Globus pallidus (tissue), 1 donor: ENCODE data around the gene WDR91.
"Not testable (repeated sequence)": the region's sequence is repeated elsewhere in the genome, so short reads cannot be mapped to it uniquely, and the experiment has no call there.

Experiments used
- DNase-seq: peaks from one replicate; pipeline ENCODE4 v3.0.0-alpha.2; 2015; ENCODE audit warnings: low spot score

WDR91 gene

DNA sequence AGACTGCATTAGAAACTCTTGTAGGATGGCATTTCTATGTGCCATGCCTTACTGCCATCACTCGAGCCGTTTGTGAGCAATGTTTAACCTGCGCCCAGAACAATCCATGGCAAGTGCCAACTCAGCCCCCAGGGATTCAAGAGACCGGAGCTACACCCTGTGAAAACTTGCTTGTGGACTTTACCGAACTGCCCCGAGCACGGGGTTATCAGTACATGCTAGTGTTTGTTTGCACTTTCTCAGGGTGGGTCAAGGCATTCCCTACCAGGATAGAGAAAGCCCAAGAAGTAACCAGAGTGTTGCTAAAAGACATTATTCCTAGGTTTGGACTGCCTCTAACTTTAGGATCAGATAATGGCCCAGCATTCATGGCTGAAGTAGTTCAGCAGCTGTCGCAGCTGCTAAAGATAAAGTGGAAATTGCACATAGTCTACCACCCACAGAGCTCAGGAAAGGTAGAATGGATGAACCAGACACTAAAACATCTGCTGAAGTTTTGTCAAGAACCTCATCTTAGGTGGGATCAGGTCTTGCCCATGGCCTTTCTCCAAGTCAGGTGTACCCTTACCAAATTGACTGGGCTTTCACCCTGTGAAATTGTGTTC, 31.9 kb downstream of the WDR91 start:
- no peak for DNase-seq

DNA sequence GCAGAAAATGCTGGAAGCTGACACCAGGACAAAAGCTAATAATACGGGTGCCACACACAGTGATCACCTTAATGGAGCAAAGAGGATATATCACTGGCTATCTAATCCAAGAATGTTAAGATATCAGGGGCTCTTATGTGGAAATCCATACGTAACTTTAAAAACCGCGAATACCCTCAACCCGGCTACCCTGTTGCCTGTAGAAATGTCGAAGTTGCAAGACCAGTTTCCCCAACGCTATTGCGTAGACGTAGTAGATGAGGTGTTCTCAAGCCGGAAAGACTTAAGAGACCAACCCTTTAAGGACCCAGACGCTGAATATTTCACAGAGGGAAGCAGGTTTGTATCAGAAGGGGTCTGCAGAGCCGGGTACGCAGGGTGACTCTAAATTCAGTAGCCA, 33.0 kb downstream of the WDR91 start:
- no peak for DNase-seq

DNA sequence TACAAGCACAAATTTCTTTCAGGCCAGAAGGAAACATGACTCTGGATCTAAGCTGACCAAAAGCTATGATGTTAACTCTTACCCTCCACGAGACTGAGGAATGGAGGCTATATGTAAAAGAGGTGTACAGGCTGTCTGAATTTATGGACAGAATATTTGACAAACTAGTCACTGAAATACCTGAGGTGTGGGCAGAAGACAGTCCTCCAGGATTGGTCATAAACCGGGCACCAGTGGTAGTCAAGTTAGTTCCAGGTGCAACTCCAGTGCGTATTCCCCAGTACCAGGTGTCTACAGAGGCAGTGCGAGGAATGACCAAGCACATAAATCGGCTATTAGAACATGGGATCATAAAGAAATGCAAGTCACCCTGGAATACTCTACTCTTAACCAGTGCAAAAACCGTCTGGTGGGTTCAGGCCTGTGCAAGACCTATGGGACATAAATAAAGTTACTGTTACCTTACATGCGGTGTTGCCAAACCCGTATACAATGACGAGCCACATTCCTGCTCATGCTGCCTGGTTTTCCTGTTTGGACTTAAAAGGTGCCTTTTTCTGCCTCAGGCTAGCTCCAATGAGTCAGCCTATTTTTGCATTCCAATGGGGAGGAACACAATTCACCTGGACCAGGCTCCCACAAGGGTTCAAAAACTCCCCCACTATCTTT, 34.2 kb downstream of the WDR91 start:
- DNase-seq = no peak

DNA sequence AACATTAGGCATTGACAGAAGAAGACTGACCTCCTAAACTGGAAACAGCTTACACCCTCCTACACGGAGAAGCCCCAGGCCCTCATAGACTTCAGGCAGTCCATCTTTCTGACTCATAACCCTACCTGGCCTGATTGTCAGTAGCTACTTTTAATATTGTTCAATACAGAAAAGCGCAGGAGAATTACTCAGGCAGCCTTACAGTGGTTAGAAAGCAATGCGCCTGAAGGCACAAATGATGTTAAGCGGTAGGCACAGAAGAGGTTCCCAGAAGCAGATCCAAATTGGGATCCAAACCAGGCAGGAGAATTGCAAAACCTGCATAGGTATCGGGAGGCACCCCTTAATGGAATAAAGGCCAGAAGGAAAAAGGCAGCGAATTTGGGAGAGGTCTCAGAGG, 35.4 kb downstream of the WDR91 start:
- no peak for DNase-seq

DNA sequence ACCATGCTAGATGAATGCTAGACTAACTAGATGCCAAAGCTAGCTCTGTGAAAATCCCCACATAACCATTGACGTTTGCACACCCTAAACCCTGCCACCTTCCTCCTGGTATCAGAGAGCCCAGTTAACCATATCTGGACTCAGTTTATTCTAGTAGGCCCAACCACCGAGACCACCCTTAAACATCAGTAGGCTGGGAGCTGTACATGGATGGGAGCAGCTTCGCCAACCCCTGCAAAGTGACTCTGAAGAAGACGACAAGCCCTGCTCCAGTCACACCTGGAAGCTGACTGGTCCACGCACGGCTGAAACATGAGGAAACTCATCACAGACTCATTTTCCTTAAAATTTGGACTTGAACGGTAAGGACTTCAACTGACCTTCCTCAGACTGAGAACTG, 36.4 kb downstream of the WDR91 start:
- DNase-seq = no peak

DNA sequence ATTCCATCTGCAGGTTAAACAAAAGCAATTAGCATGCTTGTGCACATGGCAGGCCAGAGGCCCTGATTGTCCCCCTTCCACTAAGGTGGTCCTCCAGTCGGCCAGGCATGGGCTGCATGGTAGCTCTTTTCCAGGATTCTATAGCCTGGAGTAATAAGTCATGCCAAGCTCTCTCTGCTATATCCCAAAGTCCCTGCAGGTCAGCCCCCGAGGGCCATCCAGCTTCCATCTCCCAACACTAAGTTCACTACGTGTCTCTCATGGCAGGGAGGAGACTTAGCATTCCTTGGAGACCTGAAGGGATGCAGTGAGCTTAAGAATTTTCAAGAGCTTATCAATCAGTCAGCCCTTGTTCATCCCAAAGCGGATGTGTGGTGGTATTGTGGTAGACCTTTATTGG, 37.4 kb downstream of the WDR91 start:
- not testable (repeated sequence) for DNase-seq

DNA sequence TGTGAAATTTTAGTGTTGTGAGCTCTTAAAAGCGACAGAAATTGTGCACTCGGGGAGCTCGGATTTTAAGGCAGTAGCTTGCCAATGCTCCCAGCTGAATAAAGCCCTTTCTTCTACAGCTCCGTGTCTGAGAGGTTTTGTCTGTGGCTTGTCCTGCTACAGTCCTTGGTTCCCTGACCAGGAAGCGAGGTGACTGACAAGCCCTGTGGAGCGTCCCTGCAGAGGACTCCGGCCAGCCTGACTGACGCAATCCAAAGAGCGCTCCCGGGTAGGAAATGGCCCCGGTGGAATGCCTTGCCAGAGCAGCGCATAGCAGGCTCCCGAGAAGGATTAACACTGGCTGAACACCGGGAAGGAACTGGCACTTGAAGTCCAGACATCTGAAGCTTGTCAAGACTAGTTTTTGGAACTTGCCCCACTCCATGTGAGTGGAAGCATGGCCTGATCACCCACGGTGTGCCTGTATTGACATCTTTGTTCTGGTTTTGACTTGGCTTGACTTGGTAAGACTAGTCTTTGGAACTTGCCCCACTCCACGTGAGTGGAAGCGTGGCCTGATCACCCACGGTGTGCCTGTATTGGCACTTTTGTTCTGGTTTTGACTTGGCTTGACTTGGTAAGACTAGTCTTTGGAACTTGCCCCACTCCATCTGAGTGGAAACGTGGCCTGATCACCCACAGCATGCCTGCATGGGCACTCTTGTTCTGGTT, 39.6 kb downstream of the WDR91 start:
- DNase-seq = peak; percentile 78

DNA sequence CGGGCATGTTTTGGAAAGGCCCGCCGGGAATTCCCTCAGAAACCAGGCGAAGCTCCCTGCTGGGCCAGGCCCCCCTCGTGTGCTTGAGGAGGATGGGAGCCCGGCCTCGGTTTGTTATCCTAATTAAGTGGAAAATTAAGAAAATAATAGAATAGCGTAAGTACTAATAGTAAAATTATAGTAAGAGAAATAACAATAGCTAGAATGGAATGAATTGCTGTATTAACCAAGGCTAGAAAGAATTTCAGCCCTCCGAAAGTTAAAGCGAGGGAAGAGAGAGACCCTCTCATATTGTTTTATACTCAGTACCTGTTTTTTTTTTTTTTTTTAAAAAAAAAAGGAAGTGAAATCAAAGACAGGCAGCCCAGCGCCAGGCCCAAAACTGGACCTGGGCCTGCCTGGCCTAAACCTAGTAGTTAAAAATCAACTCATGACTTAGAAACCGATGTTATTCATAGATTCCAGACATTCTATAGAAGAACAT, 40.3 kb downstream of the WDR91 start:
- not testable (repeated sequence) for DNase-seq

DNA sequence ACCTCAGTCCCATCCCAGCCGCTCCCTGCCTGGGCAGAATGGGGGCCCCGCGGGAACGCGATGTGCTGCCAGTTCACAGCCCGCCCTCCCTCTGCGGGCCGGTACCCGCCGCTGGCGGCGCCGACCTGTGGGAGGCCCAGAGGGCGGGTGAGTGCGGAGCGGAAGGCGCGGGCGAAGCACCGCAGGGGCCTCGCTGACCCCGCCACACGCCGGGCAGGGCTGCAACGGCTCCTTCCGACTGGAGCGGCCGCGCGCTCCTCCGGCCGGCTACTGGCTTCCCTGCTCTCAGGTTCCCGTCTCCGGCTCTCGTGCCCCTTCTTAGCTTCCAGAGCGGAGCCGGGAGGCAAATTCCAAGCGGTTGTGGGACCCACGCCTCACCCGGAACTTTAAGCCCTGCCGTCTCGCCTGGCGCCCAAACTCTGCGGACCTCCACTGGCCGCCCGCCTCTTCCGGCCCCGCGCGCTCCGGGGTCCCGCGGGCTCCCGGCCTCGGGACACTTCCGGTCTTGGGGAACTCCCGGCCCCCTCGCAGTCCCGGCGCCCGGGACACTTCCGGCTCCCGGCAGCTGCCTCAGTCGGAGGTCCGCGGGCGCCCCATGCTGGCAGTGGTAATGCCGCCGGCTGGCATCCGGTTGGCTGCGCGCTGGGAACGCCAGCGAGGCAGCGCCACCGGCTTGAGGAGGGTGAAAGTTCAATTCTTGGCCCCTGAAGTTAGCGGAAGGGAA, 40.9 kb downstream of the WDR91 start, which contains the start of gene CYREN:
TSS of gene CYREN (minus strand) at position 434 of the 724 bp plus-strand sequence. CDS start 1,785 bp downstream, outside the sequence.
- DNase-seq = peak; percentile 95

DNA sequence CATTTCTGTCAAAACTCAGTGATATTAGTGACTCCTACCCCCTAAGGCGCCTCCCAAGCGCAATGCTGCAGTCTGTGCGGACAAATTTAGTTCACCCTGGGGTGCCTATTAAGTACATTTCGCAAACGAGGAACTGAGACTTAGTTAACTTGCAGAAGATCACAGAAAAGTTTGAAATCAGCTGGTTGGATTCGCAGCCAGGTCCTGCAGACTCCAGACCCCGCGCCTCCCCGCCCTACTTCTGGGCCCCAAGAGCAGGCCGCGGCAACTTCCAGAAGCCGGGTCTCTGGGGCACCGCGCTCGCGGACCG, 41.4 kb downstream of the WDR91 start:
- DNase-seq = no peak

DNA sequence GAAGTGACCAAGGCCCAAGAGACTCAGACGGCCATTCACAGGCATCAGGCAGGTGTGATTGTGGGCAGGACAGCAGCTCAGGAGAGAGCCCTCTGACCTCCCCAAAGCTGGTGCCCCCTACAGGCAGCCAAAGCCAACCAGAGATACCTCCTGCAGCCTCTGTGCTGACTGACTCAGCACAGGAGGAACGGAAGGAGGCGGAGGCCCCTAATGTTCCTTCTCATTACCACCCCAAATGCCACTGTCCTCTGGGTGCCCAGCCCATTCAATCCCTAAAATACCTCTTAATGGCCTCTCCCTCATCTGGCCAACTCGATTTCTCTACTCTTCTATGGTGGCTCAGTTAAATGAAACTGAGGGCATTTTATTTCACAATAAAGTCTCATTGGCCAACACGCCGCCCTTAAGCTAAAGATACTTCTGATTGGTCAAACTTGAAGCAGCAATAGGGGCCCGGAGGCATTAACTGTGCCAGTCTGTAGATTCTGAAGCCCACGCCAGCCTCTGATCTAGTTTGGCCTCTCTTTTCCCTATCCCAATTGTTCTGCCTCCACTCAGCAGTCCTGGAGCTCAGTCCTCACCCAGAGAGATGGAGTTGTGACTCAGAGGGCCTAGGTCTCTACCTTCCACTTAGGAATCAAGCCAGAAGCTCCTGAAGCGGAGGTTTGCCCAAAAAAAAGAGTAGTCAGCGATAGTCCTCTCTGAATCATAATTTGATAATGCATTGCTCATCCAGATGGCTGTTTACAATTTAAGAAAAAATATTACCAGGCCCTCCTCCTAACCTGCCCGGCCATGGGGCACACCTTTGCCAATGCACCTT, 42.0 kb downstream of the WDR91 start:
- DNase-seq = no peak

DNA sequence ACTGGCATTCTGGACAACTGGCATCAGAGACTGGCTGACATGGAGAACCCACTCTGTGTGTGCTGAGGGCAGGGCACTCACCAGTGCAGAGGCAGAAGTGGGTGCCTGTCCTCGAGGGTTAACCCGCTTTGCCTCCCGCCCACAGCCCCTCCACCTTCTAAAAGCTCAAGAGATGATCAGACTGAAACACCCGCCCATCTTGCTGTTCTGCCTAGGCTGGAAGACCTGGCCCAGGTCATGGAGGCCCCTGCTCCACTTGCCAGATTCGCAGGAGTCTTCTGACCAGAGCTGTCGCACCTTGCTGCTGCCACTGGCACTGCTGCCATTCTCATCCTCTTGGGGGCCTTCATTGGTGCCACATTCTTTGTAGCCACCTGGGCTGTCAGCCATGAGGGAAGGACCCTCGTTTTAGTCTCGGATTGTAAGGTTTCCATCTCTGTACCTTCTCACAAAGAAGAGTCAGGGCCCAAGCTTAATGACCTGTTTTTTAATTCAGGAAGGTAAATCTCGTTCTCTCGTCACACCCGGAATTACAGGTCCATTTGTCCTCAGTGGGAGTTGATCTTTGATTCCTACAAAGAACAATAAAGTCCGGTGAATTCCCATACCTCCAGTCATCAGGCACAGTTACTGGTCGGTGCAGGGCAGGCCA, 42.7 kb downstream of the WDR91 start:
- DNase-seq = no peak

DNA sequence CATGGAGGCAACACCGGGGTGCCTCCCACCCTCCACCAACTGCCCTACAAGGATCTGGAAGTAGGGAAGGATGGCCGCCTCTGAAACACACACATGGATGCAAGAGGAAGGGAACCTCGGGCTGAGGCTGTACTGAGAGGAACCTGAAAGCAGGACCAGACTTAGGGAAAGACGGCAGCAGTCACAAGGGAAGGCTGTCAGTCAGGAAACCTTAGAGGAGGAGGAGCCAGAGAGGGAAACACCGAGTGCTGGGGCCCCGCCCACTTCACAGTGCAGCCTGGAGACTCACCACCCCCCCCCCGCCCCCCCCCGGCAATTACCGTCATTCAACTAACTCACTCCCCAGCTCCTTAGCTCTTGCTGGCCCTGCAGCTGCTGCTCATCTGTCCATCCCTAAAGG, 43.3 kb downstream of the WDR91 start:
- DNase-seq = no peak

DNA sequence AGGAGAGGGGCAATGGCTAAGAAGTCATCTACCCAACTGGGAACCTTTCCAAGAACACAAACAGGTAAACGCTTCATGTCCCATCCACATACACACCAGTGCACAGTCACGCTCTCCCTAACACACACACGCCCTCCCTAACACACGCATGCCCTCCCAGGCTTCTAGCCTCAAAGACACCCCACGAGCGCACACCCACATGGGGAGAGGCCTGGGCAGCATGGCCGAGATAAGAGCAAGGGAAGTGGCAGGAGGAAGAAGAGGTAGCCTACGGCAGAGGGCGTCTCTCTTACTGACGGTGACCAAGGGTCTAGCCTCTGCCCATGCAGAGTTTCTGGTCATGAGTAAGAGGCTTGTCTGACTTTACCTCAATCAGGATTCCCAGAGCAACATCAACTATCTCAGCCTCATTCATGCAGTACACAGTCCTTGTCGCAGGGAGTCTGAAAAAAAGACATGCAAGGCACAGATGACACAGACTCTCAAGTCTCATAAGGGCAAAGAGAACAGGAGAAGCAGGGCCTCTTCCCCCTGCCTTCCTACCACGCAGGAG, 43.9 kb downstream of the WDR91 start:
- no peak for DNase-seq

DNA sequence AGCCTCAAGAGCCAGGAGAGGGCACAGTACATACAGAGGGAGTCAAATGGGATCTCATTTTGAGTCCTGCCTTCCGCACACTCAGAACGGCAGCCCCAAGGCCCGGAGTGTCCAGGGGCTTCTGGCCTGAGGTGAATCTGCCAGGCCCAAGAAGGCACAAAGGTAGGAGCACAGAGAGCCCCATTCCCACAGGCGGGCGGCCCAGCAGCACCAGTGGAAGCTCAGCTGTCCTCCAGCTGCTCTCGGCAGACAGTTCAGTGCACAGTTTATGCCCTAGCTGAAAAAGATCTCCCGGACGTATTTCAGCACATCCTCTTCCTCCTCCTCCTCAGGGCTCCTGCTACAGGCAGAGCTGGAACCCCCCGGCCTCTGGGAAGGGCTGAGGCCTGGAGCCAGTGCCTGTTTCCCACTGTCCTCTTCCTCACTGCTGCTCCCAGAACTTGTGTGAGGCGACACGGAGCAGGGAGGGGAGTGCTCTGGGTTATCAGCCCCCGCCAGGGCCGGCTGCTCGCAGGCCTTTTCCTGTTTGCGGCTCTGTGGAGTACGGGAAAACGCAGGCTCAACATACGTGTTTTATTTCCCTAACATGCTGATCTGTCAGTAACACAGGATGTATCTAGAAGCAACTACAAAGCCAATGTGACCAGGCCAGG, 44.9 kb downstream of the WDR91 start:
- DNase-seq = no peak

DNA sequence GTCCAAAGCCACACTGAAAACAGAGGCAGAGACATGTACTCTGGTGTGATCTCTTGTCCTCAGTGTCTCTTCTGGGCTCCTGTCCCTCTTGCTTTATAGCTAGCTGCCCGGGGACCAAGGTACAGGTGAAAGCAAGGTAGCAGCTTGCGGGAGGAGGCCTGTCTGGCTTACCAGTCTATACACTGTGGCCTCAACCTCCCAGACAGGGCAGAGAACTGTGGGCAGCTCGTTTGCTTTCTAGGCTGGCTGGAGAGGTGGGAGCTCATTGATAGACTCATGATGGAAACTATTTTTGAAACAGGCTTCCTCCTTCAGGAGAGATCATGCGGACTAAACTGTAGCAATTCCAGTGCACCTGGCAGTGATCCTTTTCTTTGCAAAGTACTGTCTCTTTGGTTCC, 45.5 kb downstream of the WDR91 start:
- DNase-seq = no peak

DNA sequence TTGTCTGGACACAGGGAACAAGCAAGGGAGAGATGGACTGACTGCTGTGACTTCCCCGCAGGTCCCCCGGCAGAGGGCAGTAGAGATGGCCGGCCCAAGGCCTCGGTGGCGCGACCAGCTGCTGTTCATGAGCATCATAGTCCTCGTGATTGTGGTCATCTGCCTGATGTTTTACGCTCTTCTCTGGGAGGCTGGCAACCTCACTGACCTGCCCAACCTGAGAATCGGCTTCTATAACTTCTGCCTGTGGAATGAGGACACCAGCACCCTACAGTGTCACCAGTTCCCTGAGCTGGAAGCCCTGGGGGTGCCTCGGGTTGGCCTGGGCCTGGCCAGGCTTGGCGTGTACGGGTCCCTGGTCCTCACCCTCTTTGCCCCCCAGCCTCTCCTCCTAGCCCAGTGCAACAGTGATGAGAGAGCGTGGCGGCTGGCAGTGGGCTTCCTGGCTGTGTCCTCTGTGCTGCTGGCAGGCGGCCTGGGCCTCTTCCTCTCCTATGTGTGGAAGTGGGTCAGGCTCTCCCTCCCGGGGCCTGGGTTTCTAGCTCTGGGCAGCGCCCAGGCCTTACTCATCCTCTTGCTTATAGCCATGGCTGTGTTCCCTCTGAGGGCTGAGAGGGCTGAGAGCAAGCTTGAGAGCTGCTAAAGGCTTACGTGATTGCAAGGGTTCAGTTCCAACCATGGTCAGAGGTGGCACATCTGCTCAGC, 46.8 kb downstream of the WDR91 start:
- DNase-seq = no peak

DNA sequence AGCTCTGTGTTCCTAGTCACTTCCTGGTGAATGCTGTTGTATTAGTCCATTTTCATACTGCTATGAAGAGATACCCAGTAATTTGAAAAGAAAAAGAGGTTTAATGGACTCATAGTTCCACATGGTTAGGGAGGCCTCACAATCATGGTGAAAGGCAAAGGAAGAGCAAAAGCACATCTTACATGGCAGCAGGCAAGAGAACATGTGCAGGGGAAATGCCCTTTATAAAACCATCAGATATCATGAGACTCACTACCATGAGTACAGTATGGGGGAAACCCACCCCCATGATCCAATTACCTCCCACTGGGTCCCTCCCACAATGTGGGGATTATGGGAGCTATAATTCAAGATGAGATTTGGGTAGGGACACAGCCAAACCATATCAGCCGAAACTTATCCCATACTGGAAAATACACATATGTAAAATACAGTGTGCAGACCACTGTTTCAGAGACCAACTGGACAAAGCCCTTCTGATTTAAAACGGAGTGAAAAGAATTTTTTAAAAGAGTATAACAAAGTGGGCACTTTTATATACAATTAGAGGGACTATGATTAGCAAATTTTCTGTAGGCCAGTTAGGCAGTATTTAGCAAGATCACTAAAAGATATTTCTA, 48.8 kb downstream of the WDR91 start:
- no peak for DNase-seq

DNA sequence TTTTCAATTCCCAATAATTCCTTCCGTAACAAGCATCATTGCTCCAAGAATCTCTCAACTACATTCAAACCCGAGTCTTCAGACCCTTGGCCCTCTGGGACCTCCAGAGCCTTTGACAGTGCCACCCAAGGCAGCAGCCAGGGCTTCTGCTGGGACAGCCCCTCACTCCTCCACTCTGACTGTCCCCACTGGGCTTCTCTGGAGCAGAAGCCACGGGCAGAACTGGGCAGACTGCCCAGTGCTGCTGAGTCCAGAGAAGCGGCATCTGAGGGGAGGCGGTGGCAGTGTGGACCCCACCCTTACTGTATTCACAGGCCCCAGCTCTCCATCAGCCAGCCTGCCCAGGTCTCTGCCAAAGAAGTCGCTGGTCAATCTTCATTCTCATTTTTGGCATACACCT, 49.7 kb downstream of the WDR91 start:
- DNase-seq = no peak
